HG03439 (cell line): Measurements from ENCODE around the gene CCDC18.
"Not testable (repeated sequence)": the region's sequence is repeated elsewhere in the genome, so short reads cannot be mapped to it uniquely, and the experiment has no call there.

ENCODE experiments used
- ATAC-seq: cut with Tn5 transposase; IDR thresholded peaks from one replicate; pipeline ENCODE4 v1.9.1; 2021; ENCODE audit warnings: mild to moderate bottlenecking, moderate library complexity; ENCODE audit not compliant: unreplicated experiment

The CCDC18 gene

GRCh38 chr1:93223023-93223675 lies 42.6 kb downstream of the CCDC18 start:
- ATAC-seq, result no peak

GRCh38 chr1:93235261-93235660 lies 54.7 kb downstream of the CCDC18 start:
- no peak for ATAC-seq

- ATAC-seq, result no peak
Measured at GRCh38 chr1:93237021-93237420, 56.5 kb downstream of the CCDC18 start.

GRCh38 chr1:93238425-93238824 lies 57.9 kb downstream of the CCDC18 start:
- no peak for ATAC-seq

- no peak for ATAC-seq
Measured at GRCh38 chr1:93239863-93240262, 59.3 kb downstream of the CCDC18 start.

- ATAC-seq, result not testable (repeated sequence)
Measured at GRCh38 chr1:93243233-93243632, 62.7 kb downstream of the CCDC18 start.

GRCh38 chr1:93244298-93245069 lies 64.0 kb downstream of the CCDC18 start:
- no peak for ATAC-seq

GRCh38 chr1:93251966-93252365 lies 71.4 kb downstream of the CCDC18 start:
- no peak for ATAC-seq

GRCh38 chr1:93252598-93252997 lies 72.1 kb downstream of the CCDC18 start:
- ATAC-seq, result no peak

- ATAC-seq, result no peak
Measured at GRCh38 chr1:93253516-93253915, 73.0 kb downstream of the CCDC18 start.

- no peak for ATAC-seq
Measured at GRCh38 chr1:93255222-93256079, 74.9 kb downstream of the CCDC18 start.

- no peak for ATAC-seq
Measured at GRCh38 chr1:93256433-93256832, 75.9 kb downstream of the CCDC18 start.

- no peak for ATAC-seq
Measured at GRCh38 chr1:93257889-93258288, 77.4 kb downstream of the CCDC18 start.

- ATAC-seq, result not testable (repeated sequence)
Measured at GRCh38 chr1:93260726-93261125, 80.2 kb downstream of the CCDC18 start.

- ATAC-seq, result no peak
Measured at GRCh38 chr1:93262645-93263044, 82.1 kb downstream of the CCDC18 start.

- ATAC-seq, result not testable (repeated sequence)
Measured at GRCh38 chr1:93268888-93269287, 88.4 kb downstream of the CCDC18 start.

GRCh38 chr1:93275262-93275633 lies 94.7 kb downstream of the CCDC18 start:
- ATAC-seq, result not testable (repeated sequence)

GRCh38 chr1:93275634-93276295 lies 95.2 kb downstream of the CCDC18 start:
- ATAC-seq, result no peak

GRCh38 chr1:93277530-93277929 lies 97.0 kb downstream of the CCDC18 start:
- not testable (repeated sequence) for ATAC-seq

GRCh38 chr1:93283496-93283895 lies 103.0 kb downstream of the CCDC18 start:
- no peak for ATAC-seq

GRCh38 chr1:93288558-93288957 lies 108.0 kb downstream of the CCDC18 start:
- no peak for ATAC-seq
